NT2/D1 (cell line): Measurements from ENCODE around the gene CFAP410.

Experiments used
- DNase-seq: peaks from one replicate; pipeline ENCODE4 v3.0.0-alpha.2; 2011; ENCODE audit warnings: low read depth, low spot score
- H3K27me3 ChIP-seq: 2 replicates; pipeline ENCODE4 v1.6.0; 2011; ENCODE audit warnings: mild to moderate bottlenecking; ENCODE audit not compliant: insufficient read length, insufficient read depth
- H3K36me3 ChIP-seq: 2 replicates; pipeline ENCODE4 v1.6.1; 2011; ENCODE audit warnings: mild to moderate bottlenecking, low read length, mixed read lengths; ENCODE audit not compliant: insufficient read depth, insufficient read length
- H3K4me1 ChIP-seq: 2 replicates; pipeline ENCODE4 v1.5.1; 2011; ENCODE audit not compliant: insufficient read depth, insufficient read length
- H3K4me3 ChIP-seq: 2 replicates; pipeline ENCODE4 v1.5.1; 2011; ENCODE audit warnings: low read depth; ENCODE audit not compliant: insufficient read length
- H3K9ac ChIP-seq: 2 replicates; pipeline ENCODE4 v1.6.0; 2011; ENCODE audit warnings: low read depth; ENCODE audit not compliant: insufficient read length
- H3K9me3 ChIP-seq: 2 replicates; pipeline ENCODE4 v1.5.1; 2011; ENCODE audit warnings: mild to moderate bottlenecking, low read length; ENCODE audit not compliant: insufficient read depth
- SUZ12 ChIP-seq: IDR thresholded peaks from 2 replicates; pipeline ENCODE4 v1.6.1; 2011; ENCODE audit not compliant: insufficient read length, insufficient read depth; ENCODE audit errors: extremely low read depth
- YY1 ChIP-seq: IDR thresholded peaks from 2 replicates; pipeline ENCODE4 v1.6.1; 2011; ENCODE audit not compliant: insufficient read length, insufficient read depth
- ZNF274 ChIP-seq: IDR thresholded peaks from 2 replicates; pipeline ENCODE4 v1.6.1; 2011; ENCODE audit warnings: mild to moderate bottlenecking, low read depth, low read length

CFAP410 gene

GRCh38 chr21:44360159-44360558 lies 21.0 kb upstream of the CFAP410 start:
- Histone ChIP-seq H3K27me3 (peaks cover 3% of the 10 kb centered on the region), H3K36me3 (no peaks in the 10 kb centered on the region), H3K9ac (no peak overlapping the region), H3K9me3 (no peaks in the 10 kb centered on the region; the same call in 1 of the 2 replicates), H3K4me1 (peaks cover 2% of the 10 kb centered on the region), H3K4me3 (no peak overlapping the region)
- no peak for DNase-seq
- TF ChIP-seq YY1 (no peak), ZNF274 (no peak), SUZ12 (no peak)

- Histone ChIP-seq H3K36me3 (no peaks in the 10 kb centered on the region), H3K4me3 (no peak overlapping the region), H3K4me1 (peaks cover 2% of the 10 kb centered on the region), H3K27me3 (peaks cover 3% of the 10 kb centered on the region), H3K9ac (no peak overlapping the region), H3K9me3 (no peaks in the 10 kb centered on the region; the same call in 1 of the 2 replicates)
- no peak for DNase-seq
- TF ChIP-seq YY1 (no peak), SUZ12 (no peak), ZNF274 (no peak)
Measured at GRCh38 chr21:44359396-44359795, 20.2 kb upstream of the CFAP410 start.

- DNase-seq = no peak
- H3K36me3 ChIP-seq = no peaks in the 10 kb centered on the region
- H3K4me3 ChIP-seq = no peak overlapping the region
- no peaks in the 10 kb centered on the region; the same call in 1 of the 2 replicates for H3K9me3 ChIP-seq
- peaks cover 20% of the 10 kb centered on the region for H3K27me3 ChIP-seq
- TF ChIP-seq ZNF274 = no peak
- no peaks in the 10 kb centered on the region for H3K4me1 ChIP-seq
- H3K9ac ChIP-seq = no peak overlapping the region
Measured at GRCh38 chr21:44357064-44357837, 18.1 kb upstream of the CFAP410 start.

GRCh38 chr21:44356636-44357035 lies 17.4 kb upstream of the CFAP410 start:
- TF ChIP-seq YY1 = no peak
- TF ChIP-seq ZNF274 = no peak
- no peak for TF ChIP-seq SUZ12

GRCh38 chr21:44356160-44356559 lies 17.0 kb upstream of the CFAP410 start:
- peaks cover 31% of the 10 kb centered on the region for H3K27me3 ChIP-seq
- no peak overlapping the region for H3K4me3 ChIP-seq
- DNase-seq = no peak
- no peak overlapping the region for H3K9ac ChIP-seq
- TF ChIP-seq YY1 = no peak
- TF ChIP-seq SUZ12 = no peak
- no peak for TF ChIP-seq ZNF274
- no peaks in the 10 kb centered on the region; the same call in 1 of the 2 replicates for H3K9me3 ChIP-seq
- peaks cover 4% of the 10 kb centered on the region for H3K4me1 ChIP-seq
- no peaks in the 10 kb centered on the region for H3K36me3 ChIP-seq

More at GRCh38 chr21:44356636-44357035, 17.4 kb upstream of the CFAP410 start:
- Histone ChIP-seq H3K27me3 (peaks cover 26% of the 10 kb centered on the region), H3K9ac (no peak overlapping the region), H3K4me1 (peaks cover 1% of the 10 kb centered on the region), H3K36me3 (no peaks in the 10 kb centered on the region), H3K4me3 (no peak overlapping the region), H3K9me3 (no peaks in the 10 kb centered on the region; the same call in 1 of the 2 replicates)
- no peak for DNase-seq

- no peaks in the 10 kb centered on the region for H3K36me3 ChIP-seq
- H3K27me3 ChIP-seq = peaks cover 39% of the 10 kb centered on the region
- no peak for DNase-seq
- TF ChIP-seq YY1 (no peak), SUZ12 (no peak), ZNF274 (no peak)
- H3K4me3 ChIP-seq = no peak overlapping the region
- no peaks in the 10 kb centered on the region; the same call in 1 of the 2 replicates for H3K9me3 ChIP-seq
- no peak overlapping the region for H3K9ac ChIP-seq
- peaks cover 4% of the 10 kb centered on the region for H3K4me1 ChIP-seq
Measured at GRCh38 chr21:44354775-44355771, 15.9 kb upstream of the CFAP410 start.

- H3K9ac ChIP-seq = no peak overlapping the region
- TF ChIP-seq SUZ12 (no peak), ZNF274 (no peak), YY1 (no peak)
- H3K9me3 ChIP-seq = no peaks in the 10 kb centered on the region; the same call in 1 of the 2 replicates
- peaks cover 4% of the 10 kb centered on the region for H3K4me1 ChIP-seq
- peaks cover 50% of the 10 kb centered on the region for H3K27me3 ChIP-seq
- H3K4me3 ChIP-seq = no peak overlapping the region
- no peaks in the 10 kb centered on the region for H3K36me3 ChIP-seq
- no peak for DNase-seq
Measured at GRCh38 chr21:44354001-44354405, 14.8 kb upstream of the CFAP410 start.
